Fibroblast of villous mesenchyme (primary cell): ENCODE measurements around the gene ANKLE1. TPM values are rescaled to one million over a fixed set of nuclear protein-coding genes. Genes with fewer than 3 reads are reported as not detected.
A peak's percentile ranks its signal among the peaks of the same experiment; 100 is the strongest.

Experiments used
- DNase-seq: peaks from one replicate; pipeline ENCODE4 v3.0.0-alpha.2; 2010; ENCODE audit warnings: low read depth
- H3K4me3 ChIP-seq: 2 replicates; pipeline ENCODE4 v1.5.1; 2011; ENCODE audit warnings: low read depth, mild to moderate bottlenecking, low read length
- CTCF ChIP-seq: IDR thresholded peaks from 2 replicates; pipeline ENCODE4 v1.5.1; 2012; ENCODE audit warnings: low read depth, mild to moderate bottlenecking, low read length; ENCODE audit not compliant: insufficient read depth
- total RNA-seq: library from RNA; depleted of rRNA; stranded (reverse); fragments of >200 nt; gene quantifications from 2 replicates; pipeline ENCODE4 v1.2.3, GENCODE V29; 2012

ANKLE1 gene
- total RNA-seq, 1 donor, result 0.86 TPM

GRCh38 chr19:17303167-17303939, 21.7 kb downstream of the ANKLE1 start, which contains the start of gene ABHD8:
Gene ABHD8, minus strand, starts transcription at chr19:17303425. Its CDS starts 1,809 bp downstream, at chr19:17301616.
- peak within 1 kb of the TSS; percentile 71 for H3K4me3 ChIP-seq
- DNase-seq, result peak; percentile 96
- peak; percentile 44 for TF ChIP-seq CTCF

GRCh38 chr19:17303940-17304267, 22.2 kb downstream of the ANKLE1 start:
- no peak overlapping the region for H3K4me3 ChIP-seq
- no peak for DNase-seq
- no peak for TF ChIP-seq CTCF

- no peak overlapping the region for H3K4me3 ChIP-seq
- DNase-seq, result no peak
- no peak for TF ChIP-seq CTCF
Observed at GRCh38 chr19:17304386-17305215, 22.9 kb downstream of the ANKLE1 start.

- DNase-seq, result no peak
- no peak for TF ChIP-seq CTCF
- peak overlapping the region; percentile 75 for H3K4me3 ChIP-seq
Observed at GRCh38 chr19:17305216-17305516, 23.5 kb downstream of the ANKLE1 start.

- peak; percentile 75 for TF ChIP-seq CTCF
- peak; percentile 99 for DNase-seq
- peak within 1 kb of the TSS; percentile 75 for H3K4me3 ChIP-seq
Observed at GRCh38 chr19:17305517-17306284, 24.0 kb downstream of the ANKLE1 start, which contains the start of gene MRPL34. Gene MRPL34, plus strand, starts transcription at chr19:17305872. Its CDS starts 21 bp downstream, at chr19:17305893.

- DNase-seq, result no peak
- no peak for TF ChIP-seq CTCF
- H3K4me3 ChIP-seq, result peak overlapping the region; percentile 75
Observed at GRCh38 chr19:17306285-17306714, 24.6 kb downstream of the ANKLE1 start.
